ENCODE results near the gene ACSS3.
"Not testable (repeated sequence)": the region's sequence is repeated elsewhere in the genome, so short reads cannot be mapped to it uniquely, and the experiment has no call there.

Gene ACSS3

DNA sequence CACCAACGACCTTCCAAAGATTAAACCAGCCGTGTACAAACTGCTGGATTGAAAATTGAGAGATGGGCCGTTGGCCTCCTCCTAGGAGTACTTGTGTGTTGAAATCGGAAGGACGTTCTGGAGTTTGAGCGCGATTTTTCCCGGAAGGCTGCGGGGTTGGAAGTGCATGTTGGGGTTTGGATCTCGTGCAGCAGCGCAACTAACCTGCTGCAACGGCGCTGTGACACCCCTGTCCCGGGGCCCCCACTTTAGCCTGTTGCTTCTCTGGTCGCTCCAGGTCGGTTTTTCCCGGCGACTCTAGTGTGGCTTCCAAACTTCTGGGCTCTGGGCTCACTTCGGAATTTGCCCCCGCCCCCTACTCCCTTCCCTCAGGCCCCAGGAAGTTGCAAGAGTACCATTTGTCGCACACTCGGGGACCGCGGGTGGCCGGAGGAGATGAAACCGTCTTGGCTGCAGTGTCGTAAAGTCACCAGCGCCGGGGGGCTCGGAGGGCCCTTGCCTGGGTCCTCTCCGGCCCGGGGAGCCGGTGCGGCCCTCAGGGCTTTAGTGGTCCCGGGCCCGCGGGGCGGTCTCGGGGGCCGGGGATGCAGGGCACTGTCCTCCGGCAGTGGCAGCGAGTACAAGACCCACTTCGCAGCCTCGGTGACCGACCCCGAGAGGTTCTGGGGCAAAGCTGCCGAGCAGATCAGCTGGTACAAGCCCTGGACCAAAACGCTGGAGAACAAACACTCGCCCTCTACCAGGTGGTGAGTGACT, at the start of gene ACSS3:
Gene ACSS3 (plus strand): TSS at position 394 of the 756 bp plus-strand sequence. CDS start 42 bp downstream, at position 436.
- no peak for DNase-seq (ENCODE audit: low read depth)

DNA sequence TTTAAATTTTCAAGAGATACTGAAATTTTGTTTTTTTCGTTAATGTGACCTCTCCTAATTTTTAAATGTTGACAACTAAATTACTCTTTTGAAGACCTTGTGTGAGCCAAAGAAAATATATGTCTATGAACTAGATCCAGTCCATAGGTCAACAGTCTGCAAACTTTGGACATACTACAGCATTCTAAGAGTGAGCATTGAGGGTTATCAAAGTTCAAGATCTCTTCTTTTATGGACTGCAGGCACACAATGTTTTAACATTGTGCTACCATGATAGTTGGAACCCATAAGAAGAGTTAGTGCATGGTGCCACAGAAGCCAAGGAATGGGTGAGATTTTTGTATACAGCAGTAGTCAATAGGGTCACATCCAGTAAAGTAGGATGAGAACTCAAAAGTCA, 43.0 kb upstream of the ACSS3 start:
- DNase-seq (ENCODE audit: low read depth), result no peak

GRCh38 chr12:81039231-81039630, 38.6 kb upstream of the ACSS3 start:
- DNase-seq (ENCODE audit: low read depth), result no peak

DNA sequence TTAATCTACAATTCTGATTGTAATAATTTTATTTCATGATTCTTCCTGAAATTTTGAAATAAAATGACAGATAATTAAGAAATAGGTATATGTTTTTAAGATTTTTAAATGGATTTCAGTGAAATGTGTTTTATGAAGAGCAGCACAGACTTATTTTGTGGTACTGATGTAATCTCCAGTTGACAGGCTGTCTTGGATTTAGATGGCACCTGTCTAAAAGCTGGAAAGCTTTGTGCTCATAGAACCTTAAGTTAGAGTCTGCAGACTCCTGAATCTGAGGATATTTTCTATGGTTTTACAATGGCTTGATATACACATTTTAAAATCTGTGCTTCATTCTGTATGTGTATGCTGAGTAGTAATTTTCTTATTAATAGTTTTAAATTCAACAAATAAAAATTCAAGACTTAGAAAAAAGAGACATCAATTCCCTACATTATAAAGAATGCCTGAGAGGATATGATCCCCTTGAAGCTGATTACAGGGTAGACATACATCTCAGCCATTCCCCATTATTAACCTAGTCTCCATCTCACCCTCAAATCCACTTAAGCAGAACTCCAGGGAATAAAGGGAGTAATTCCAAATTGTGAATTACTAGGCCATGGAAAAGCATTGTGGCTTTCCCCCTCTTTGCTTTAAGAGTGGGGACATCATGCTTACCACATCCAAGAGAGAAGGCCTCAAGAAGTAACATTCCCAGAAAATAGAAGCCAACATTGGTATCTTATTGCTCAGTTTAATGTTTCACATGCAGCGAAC, 33.7 kb upstream of the ACSS3 start:
- DNase-seq (ENCODE audit: low read depth), result no peak

DNA sequence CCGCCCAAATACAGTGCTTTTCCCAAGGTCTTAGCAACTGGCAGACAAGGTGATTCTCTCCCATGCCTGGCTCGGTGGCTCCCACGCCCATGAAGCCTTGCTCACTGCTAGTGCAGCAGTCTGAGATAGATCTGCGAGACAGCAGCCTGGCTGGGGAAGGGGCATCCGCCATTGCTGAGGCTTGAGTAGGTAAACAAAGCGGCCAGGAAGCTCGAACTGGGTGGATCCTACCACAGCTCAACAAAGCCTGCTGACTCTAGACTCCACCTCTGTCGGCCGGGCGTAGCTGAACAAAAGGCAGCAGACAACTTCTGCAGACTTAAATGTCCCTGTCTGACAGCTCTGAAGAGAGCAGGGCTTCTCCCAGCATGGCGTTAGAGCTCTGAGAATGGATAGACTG, 12.9 kb upstream of the ACSS3 start:
- DNase-seq (ENCODE audit: low read depth), result not testable (repeated sequence)

DNA sequence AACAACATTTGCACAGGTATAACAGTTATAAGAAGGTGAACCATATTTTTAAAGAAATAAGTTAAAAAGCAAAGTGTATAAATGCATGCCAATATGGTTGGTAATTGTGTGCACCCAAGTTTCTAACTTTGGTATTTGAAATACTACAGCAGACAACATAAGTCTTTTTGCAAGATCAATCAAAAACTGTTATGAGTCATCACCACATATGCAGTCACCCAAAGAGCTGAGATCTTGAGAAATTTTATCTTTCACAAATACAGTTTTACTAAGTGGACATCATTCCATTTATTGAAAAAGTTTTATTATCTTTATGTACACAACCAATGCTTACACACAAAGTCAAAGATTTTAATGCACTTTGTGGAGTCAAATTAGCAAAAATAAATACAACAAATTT, 7.0 kb upstream of the ACSS3 start:
- DNase-seq (ENCODE audit: low read depth), result no peak

- DNase-seq (ENCODE audit: low read depth), result no peak
Observed at GRCh38 chr12:81075539-81075938, 2.3 kb upstream of the ACSS3 start.

- DNase-seq (ENCODE audit: low read depth), result no peak
Observed at GRCh38 chr12:81077329-81077685, 572 bp upstream of the ACSS3 start.

GRCh38 chr12:81078469-81079196, 754 bp downstream of the ACSS3 start:
- no peak for DNase-seq (ENCODE audit: low read depth)

DNA sequence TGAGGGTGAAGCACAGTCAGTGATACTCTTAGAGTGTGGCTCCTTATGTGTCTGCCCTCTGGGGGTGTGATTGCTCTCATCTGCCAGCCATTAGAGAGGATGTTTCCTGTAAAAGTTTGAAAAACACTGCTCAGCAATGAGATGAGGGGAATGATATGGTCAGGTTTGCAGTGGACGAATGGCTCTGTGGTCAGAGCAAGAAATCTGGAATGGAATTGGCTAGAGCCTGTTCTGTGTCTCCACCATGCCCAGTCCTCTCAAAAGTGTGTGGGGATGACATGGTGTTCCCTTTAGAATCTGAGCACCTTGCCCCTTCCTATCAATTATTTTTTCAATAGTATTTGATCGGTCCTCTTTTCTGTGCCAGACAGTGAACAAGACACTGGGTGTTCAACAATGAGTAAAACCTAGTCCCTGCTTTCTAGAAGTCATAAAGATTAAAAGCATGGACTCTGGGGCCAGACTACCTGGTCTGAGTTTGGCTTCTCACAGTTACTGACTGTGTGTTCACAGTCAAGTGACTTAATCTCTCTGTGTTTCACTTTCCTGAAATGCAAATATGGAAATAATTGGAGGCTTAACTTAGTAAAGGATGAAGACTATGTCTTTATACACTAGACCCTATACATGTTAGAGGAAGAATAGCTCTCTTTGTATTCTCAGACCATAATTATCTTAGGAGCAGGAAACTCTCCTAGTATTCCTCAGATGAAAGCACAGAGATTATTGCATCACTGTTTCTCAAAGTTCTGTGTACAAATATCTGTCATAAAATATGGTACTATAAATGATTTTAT, 1.6 kb downstream of the ACSS3 start:
- DNase-seq (ENCODE audit: low read depth), result no peak

DNA sequence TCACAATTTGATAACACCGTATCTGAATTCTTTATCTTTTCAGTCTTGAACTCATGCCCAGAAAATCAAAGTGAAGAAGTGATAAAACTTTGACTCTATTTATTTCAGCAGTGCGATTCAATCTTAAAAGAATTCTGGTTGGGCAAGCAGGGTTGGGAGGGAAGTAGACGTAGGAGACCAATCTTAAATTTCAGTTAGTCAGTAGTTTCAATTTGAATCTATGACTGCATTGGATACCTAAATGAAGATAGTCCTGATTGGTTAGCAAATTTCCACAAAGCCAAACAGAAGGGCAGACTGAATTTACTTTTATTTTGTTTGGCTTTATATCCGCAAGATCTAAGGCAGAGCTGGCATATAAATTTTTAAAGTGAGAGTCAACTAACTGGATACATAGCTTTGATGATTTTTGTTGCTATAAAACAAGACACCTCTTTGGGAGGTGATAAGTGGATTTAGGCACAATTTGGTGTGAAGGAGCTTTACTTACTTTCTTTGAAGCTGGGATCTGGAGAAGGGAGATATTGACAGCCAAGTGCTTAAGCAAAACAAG, 2.6 kb downstream of the ACSS3 start:
- DNase-seq (ENCODE audit: low read depth), result no peak

DNA sequence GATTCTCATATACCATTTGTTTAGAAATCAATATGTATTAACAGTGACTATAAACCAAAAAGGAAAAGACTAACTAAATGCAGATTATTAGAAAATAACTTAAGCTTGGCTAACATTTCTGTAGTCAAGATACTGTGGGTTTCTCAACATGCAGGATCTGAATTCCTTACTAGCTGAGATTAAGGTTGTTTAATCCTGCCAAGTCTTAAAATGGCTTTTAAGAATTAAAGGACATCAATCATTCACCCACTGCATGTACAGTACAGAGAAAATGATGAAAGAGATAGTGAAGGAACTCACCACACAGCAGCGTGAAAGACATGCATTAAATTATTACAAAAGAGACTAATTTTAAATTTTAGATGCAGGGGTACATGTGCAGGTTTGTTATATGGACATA, 3.8 kb downstream of the ACSS3 start:
- DNase-seq (ENCODE audit: low read depth), result no peak

DNA sequence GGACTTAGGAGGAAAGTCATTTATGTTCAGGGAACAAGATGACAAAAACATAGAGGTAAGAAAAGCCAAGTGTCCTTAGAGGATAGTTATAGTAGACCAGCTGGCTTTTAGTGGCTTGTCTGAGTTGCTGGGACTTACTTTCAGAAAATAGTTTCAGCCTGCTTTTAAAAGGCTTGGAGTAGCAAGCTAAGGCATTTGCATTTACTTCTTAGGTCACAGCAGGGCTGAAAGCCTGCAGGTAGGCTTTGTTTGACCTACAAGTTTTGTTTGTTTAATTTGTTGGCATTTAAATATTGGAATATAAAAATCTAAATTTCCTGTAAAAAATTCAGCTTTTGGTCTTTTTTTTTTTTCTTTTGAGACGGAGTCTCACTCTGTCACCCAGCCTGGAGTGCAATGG, 5.1 kb downstream of the ACSS3 start:
- DNase-seq (ENCODE audit: low read depth), result no peak

DNA sequence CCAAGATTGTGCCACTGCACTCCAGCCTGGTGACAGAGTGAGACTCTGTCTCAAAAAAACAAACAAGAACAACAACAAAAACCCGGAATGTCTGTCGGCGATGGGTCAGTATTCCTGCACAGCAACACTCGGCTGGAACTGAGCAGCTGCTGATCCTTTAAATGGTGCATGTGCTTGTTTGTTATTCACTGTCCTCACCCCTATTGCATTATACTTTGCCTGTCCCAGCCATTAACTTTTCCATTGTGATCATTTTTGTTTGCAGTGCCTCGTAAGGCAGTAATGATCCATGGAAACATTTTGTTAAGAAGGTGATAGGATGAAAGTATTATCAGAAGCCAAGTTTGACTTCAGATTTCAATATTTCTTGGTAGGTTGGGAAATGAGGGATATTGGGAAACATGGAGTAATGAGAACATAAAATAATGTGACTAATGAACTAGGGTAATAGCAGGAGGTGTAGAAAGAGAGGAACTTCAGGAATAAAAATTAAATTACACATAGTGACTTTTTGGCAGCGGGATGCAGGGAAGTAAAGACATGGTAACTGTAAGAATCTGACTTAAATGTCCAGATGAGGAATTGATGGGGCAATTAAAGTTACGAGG, 6.1 kb downstream of the ACSS3 start:
- DNase-seq (ENCODE audit: low read depth), result no peak

DNA sequence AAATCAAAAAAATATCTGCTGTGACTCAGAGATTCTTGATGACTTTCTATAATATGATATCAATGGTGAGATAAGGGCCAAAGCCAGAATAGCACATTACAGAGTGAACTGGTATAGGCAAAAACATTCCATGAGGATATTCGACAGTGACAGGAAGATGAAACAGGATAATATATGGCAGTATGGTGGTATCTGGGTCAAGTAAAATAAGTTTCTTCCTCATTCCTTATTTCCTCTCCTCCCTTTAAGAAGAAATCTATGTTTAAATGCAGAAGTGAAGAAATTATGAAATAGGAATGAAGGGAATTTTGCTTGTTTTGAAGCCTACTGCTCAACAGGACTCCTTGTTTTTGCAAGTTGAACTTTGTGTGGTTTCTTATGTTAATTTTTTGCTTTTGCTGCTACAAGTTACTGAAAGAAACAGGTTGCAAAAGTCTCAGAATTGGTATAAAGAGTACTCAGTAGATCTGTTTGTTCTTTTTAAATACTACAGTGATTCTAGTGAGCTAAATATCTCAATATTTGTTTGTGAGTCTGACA, 7.0 kb downstream of the ACSS3 start:
- no peak for DNase-seq (ENCODE audit: low read depth)

- no peak for DNase-seq (ENCODE audit: low read depth)
Observed at GRCh38 chr12:81085832-81086231, 8.0 kb downstream of the ACSS3 start.

DNA sequence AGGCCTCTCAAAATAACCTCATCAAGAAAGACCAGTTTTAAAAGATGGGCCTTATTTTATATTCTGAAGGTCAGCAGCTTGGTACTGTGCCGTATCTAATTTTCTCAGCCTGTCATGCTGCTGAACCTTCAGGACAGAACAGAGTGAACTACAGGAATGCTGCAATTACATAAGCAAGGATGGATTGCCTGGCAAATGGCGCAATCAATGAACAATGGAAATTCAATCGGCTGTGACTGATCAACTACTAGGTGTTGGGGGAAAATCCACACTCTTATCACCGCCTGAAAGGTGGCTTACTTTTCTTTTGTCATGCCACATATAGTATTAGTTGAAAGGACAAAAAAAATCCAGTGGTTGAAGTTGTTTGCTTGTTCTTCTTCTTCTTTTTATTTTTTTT, 8.5 kb downstream of the ACSS3 start:
- DNase-seq (ENCODE audit: low read depth), result no peak

DNA sequence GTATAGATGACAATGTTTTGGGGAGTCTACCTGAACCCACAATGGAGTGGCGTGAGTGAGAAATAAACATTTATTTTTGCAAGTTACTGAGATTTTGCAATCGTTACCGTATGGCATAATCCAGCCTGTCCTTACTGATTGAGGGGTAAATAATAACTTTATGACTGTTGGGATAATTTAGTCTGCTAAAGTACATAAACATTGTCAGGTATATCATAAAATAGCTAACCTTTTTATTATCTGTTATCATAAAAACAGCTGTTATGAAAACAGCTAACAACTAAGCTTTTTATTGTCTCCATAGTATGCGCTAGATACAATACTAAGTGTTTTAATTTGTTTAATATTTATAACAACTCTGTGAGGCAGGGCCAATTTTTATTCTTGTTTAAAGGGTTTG, 10.3 kb downstream of the ACSS3 start:
- DNase-seq (ENCODE audit: low read depth), result no peak

GRCh38 chr12:81089412-81089811, 11.5 kb downstream of the ACSS3 start:
- DNase-seq (ENCODE audit: low read depth), result no peak

- DNase-seq (ENCODE audit: low read depth), result no peak
Observed at GRCh38 chr12:81092053-81092452, 14.2 kb downstream of the ACSS3 start.

DNA sequence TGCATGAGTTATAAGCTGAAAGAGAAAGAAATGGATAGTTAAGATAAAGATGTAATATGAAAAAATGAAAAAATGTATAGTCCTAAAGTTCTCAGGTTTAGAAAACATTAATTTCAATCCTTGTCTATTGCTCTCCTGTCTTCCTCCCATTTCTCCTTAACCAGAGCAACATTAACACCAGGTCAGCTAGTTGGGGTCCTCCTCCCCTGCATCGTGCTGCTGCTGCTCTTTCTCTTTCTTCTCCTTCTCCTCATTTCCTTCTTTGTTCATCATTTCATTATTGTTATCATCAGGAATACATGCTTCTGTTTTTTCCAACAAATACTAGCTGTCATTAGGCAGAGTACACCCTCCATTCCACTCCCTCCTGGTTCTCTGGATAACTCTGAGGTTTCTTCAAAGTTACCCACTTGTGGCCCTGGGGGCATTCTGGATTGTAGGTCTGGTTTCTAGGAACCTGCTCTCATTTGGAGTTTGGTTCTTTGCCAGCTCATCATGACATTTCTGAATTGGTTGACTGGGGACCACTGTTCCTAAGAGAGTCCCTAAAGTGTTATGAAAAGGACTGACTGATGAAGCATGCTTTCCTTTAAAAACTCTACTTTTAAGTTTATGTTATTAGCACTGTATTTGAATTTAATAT, 17.0 kb downstream of the ACSS3 start:
- DNase-seq (ENCODE audit: low read depth), result no peak
